ENCODE results near the gene RELN. TPM values are rescaled to one million over a fixed set of nuclear protein-coding genes. Genes with fewer than 3 reads are reported as not detected.

RELN gene
- polyA plus RNA-seq, 1 donor (not counting 4 experiments of a cell fraction or from before 2014, with no cell fraction given): not detected

DNA sequence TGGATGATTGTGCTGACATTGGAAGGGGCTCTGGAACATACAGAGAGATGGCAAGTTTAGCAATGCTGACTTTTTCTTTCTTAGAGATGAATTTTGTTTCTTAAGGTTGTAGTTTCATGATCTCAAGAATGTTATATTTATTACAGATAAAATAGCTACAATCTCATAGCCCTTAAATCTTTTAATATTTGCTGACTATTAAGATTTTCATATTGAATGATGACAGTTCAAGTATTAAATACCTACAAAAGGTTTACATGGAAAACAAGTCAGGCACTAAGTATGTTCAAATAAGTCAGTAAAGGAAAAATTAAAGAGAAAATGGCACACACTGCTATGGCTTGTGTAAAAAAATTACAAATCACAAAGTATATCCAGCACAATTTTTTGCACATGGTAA lies 291.4 kb downstream of the RELN start:
- H2AFZ ChIP-seq (ENCODE audit: control insufficient read depth, low read length): no peak overlapping the region
- TF ChIP-seq, protein P1, sequence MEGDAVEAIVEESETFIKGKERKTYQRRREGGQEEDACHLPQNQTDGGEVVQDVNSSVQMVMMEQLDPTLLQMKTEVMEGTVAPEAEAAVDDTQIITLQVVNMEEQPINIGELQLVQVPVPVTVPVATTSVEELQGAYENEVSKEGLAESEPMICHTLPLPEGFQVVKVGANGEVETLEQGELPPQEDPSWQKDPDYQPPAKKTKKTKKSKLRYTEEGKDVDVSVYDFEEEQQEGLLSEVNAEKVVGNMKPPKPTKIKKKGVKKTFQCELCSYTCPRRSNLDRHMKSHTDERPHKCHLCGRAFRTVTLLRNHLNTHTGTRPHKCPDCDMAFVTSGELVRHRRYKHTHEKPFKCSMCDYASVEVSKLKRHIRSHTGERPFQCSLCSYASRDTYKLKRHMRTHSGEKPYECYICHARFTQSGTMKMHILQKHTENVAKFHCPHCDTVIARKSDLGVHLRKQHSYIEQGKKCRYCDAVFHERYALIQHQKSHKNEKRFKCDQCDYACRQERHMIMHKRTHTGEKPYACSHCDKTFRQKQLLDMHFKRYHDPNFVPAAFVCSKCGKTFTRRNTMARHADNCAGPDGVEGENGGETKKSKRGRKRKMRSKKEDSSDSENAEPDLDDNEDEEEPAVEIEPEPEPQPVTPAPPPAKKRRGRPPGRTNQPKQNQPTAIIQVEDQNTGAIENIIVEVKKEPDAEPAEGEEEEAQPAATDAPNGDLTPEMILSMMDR (optimal IDR thresholded peaks at IDR 0.05 in 1 of 3, IDR thresholded peaks at IDR 0.05 in 1 of 3, conservative IDR thresholded peaks at IDR 0.05 in 1 of 3; ENCODE audit: extremely low read depth in 1 of 3, insufficient read depth in 2 of 3, low read length in 3 of 3): no peak
- no peak for TF ChIP-seq EZH2 (IDR thresholded peaks at IDR 0.05; ENCODE audit: low read length)
- no peaks in the 10 kb centered on the region for H3K9me3 ChIP-seq (ENCODE audit: control insufficient read depth, low read depth, low read length)
- no peaks in the 10 kb centered on the region for H4K20me1 ChIP-seq (ENCODE audit: control insufficient read depth, extremely low read depth, insufficient read depth, low read length)
- no peaks in the 10 kb centered on the region for H3K27me3 ChIP-seq (ENCODE audit: control insufficient read depth, extremely low read depth, insufficient read depth, low read length)
- H3K36me3 ChIP-seq (ENCODE audit: control insufficient read depth in 2 of 2, extremely low read depth in 1 of 2, insufficient read depth in 2 of 2, low read length in 2 of 2): no peaks in the 10 kb centered on the region
- DNase-seq (ENCODE audit: low read depth, low spot score): no peak
- H3K9me1 ChIP-seq (ENCODE audit: control insufficient read depth, extremely low read depth, insufficient read depth, low read length): no peaks in the 10 kb centered on the region
- no peak overlapping the region for H3K9ac ChIP-seq (ENCODE audit: control insufficient read depth, extremely low read depth, insufficient read depth, low read length)
- H3K4me3 ChIP-seq (ENCODE audit: control insufficient read depth in 2 of 3, extremely low read depth in 1 of 3, insufficient read depth in 2 of 3, low read depth in 1 of 3, low read length in 3 of 3): no peak overlapping the region
- H3K4me1 ChIP-seq (ENCODE audit: control insufficient read depth, extremely low read depth, insufficient read depth, low read length): no peaks in the 10 kb centered on the region
- FAIRE-seq: no peak
- no peak overlapping the region for H3K4me2 ChIP-seq (ENCODE audit: control insufficient read depth, extremely low read depth, insufficient read depth, low read depth, low read length)
- dilution Hi-C loops (cut with MboI; ENCODE audit: extremely low pct_ligation_motif_present, low sequenced_read_pairs): no loop called here
- no peaks in the 10 kb centered on the region for H3K79me2 ChIP-seq (ENCODE audit: control insufficient read depth, insufficient read depth, low read length)
- no peak overlapping the region for H3K27ac ChIP-seq (ENCODE audit: control insufficient read depth, insufficient read depth, low read length)

DNA sequence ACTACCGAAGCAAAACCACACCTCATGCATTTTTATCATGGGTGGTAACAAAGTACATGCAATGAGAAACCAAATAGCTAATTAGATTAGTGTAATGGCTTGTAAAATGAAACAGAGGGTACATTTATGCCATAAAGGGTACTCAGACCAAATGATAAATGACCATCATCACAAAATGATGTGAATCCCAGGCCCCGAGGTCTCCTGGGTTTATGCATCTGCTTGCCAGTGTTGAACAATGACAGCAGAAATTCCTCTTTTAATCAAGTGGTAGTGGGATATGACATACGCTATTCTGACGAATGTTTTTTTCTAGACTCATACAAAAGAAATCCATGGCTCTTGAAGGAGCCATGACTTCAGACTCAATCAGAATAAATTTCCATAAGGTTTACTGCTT lies 293.9 kb downstream of the RELN start:
- dilution Hi-C loops (cut with MboI; ENCODE audit: extremely low pct_ligation_motif_present, low sequenced_read_pairs): no loop called here
- no peak overlapping the region for H2AFZ ChIP-seq (ENCODE audit: control insufficient read depth, low read length)
- no peak overlapping the region for H3K27ac ChIP-seq (ENCODE audit: control insufficient read depth, insufficient read depth, low read length)
- TF ChIP-seq EZH2 (IDR thresholded peaks at IDR 0.05; ENCODE audit: low read length): no peak
- TF ChIP-seq, protein P1 (optimal IDR thresholded peaks at IDR 0.05 in 1 of 3, IDR thresholded peaks at IDR 0.05 in 1 of 3, conservative IDR thresholded peaks at IDR 0.05 in 1 of 3; ENCODE audit: extremely low read depth in 1 of 3, insufficient read depth in 2 of 3, low read length in 3 of 3): no peak
- no peaks in the 10 kb centered on the region for H3K79me2 ChIP-seq (ENCODE audit: control insufficient read depth, insufficient read depth, low read length)
- H3K36me3 ChIP-seq (ENCODE audit: control insufficient read depth in 2 of 2, extremely low read depth in 1 of 2, insufficient read depth in 2 of 2, low read length in 2 of 2): no peaks in the 10 kb centered on the region
- no peak for FAIRE-seq
- no peaks in the 10 kb centered on the region for H3K9me3 ChIP-seq (ENCODE audit: control insufficient read depth, low read depth, low read length)
- H4K20me1 ChIP-seq (ENCODE audit: control insufficient read depth, extremely low read depth, insufficient read depth, low read length): no peaks in the 10 kb centered on the region
- no peak overlapping the region for H3K9ac ChIP-seq (ENCODE audit: control insufficient read depth, extremely low read depth, insufficient read depth, low read length)
- no peak overlapping the region for H3K4me2 ChIP-seq (ENCODE audit: control insufficient read depth, extremely low read depth, insufficient read depth, low read depth, low read length)
- H3K4me1 ChIP-seq (ENCODE audit: control insufficient read depth, extremely low read depth, insufficient read depth, low read length): no peaks in the 10 kb centered on the region
- H3K9me1 ChIP-seq (ENCODE audit: control insufficient read depth, extremely low read depth, insufficient read depth, low read length): no peaks in the 10 kb centered on the region
- DNase-seq (ENCODE audit: low read depth, low spot score): no peak
- no peak overlapping the region for H3K4me3 ChIP-seq (ENCODE audit: control insufficient read depth in 2 of 3, extremely low read depth in 1 of 3, insufficient read depth in 2 of 3, low read depth in 1 of 3, low read length in 3 of 3)
- H3K27me3 ChIP-seq (ENCODE audit: control insufficient read depth, extremely low read depth, insufficient read depth, low read length): no peaks in the 10 kb centered on the region

Measured in keratinocyte (primary cell).